HFFc6 (cell line): ENCODE results near the gene PRKRIP1. TPM values are rescaled to one million over a fixed set of nuclear protein-coding genes. Genes with fewer than 3 reads are reported as not detected.

Experiments
- DNase-seq: peaks from one replicate; pipeline ENCODE4 v3.0.0-alpha.2; 2018
- H3K27ac Mint-ChIP-seq: 2 replicates; pipeline ENCODE4 v1.8.0; 2020; ENCODE audit warnings: mild to moderate bottlenecking, mixed read lengths
- H3K27me3 Mint-ChIP-seq: 2 replicates; pipeline ENCODE4 v1.8.0; 2021; ENCODE audit warnings: mild to moderate bottlenecking, moderate library complexity, mixed read lengths; ENCODE audit not compliant: insufficient read depth
- H3K36me3 Mint-ChIP-seq: 2 replicates; pipeline ENCODE4 v1.8.0; 2021; ENCODE audit warnings: low read depth, mixed read lengths
- H3K4me1 Mint-ChIP-seq: 2 replicates; pipeline ENCODE4 v1.8.0; 2020; ENCODE audit warnings: low read depth, mixed read lengths
- H3K4me3 Mint-ChIP-seq: 2 replicates; pipeline ENCODE4 v1.8.0; 2020; ENCODE audit warnings: mild to moderate bottlenecking, moderate library complexity, mixed read lengths
- H3K9me3 Mint-ChIP-seq: 2 replicates; pipeline ENCODE4 v1.8.0; 2020; ENCODE audit warnings: mild to moderate bottlenecking, mixed read lengths
- CTCF ChIP-seq: fragments of 200-600 bp; sonication (generic); IDR thresholded peaks from 2 replicates; pipeline ENCODE4 v1.5.0; 2021; ENCODE audit warnings: antibody characterized with exemption, mild to moderate bottlenecking
- total RNA-seq, 6 experiments: library from RNA; stranded (reverse); fragmentation: NEBNext Ultra II Directional; extraction: Animal tissue kit (Norgen Biotek cat#: 25700); gene quantifications; 2 replicates in 1 of 6; 3 replicates in 5 of 6; pipeline ENCODE4 v1.2.3, GENCODE V29; 2021

PRKRIP1 gene
- total RNA-seq, 6 experiments from 2014 or later, result 18.8 to 24.7 (median 20.4) TPM

GRCh38 chr7:102434039-102434486 lies 37.9 kb downstream of the PRKRIP1 start:
- no peak for TF ChIP-seq CTCF
- peak overlapping the region; percentile 93 for H3K4me3 Mint-ChIP-seq
- H3K27ac Mint-ChIP-seq, result peak overlapping the region; percentile 81
- peaks cover 11% of the 10 kb centered on the region for H3K4me1 Mint-ChIP-seq
- DNase-seq, result no peak
- 0 out of 2 replicates have a peak, but pooled peaks cover 6% of the 10 kb centered on the region for H3K36me3 Mint-ChIP-seq
- H3K27me3 Mint-ChIP-seq, result no peaks in the 10 kb centered on the region; the same call in 1 of the 2 replicates
- no peaks in the 10 kb centered on the region for H3K9me3 Mint-ChIP-seq

- no peak for DNase-seq
- TF ChIP-seq CTCF, result no peak
- peaks cover 20% of the 10 kb centered on the region for H3K4me1 Mint-ChIP-seq
- no peaks in the 10 kb centered on the region; the same call in 1 of the 2 replicates for H3K27me3 Mint-ChIP-seq
- no peaks in the 10 kb centered on the region for H3K9me3 Mint-ChIP-seq
- no peak overlapping the region for H3K27ac Mint-ChIP-seq
- H3K36me3 Mint-ChIP-seq, result 0 out of 2 replicates have a peak, but pooled peaks cover 6% of the 10 kb centered on the region
- no peak overlapping the region for H3K4me3 Mint-ChIP-seq
Observed at GRCh38 chr7:102436118-102436517, 40.0 kb downstream of the PRKRIP1 start.

DNA sequence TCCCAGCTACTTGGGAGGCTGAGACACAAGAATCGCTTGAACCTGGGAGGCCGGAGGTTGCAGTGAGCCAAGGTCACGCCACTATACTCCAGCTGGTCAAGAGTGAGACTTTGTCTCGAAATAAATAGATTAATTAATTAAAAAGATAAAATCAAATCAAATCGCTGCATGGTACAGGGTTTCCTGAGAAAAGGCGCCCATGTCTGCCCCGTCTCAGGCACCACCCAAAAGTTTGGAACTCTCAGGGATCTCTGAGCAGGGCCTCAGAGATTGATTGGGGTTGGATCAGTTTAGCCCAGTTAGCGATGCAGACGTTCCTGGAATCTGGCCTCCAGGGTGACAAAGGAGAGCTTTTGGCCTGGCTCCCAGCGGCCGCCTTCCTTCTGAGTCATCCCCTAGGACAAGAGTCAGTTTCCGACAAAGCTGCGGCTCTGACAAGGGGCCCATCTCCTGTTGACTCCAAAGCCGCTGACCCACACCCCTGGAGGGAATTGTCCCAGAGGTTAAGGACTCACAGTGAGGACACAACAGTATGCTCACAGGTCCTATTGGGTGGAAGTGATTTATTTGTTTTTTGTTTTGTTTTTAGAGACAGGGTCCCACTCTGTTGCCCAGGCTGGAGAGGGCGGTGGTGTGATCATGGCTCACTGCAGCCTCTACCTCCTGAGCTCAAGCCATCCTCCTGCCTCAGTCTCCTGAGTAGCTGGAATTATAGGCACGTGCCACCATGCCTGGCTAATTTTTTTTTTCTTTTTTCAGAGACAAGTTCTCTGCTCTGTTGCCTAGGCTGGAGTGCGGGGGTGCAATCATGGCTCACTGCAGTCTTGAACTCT lies 44.0 kb downstream of the PRKRIP1 start:
- Mint-ChIP-seq H3K9me3 (no peaks in the 10 kb centered on the region), H3K4me1 (peaks cover 9% of the 10 kb centered on the region), H3K36me3 (peaks cover 12% of the 10 kb centered on the region), H3K27me3 (no peaks in the 10 kb centered on the region; the same call in 1 of the 2 replicates), H3K27ac (peak overlapping the region; percentile 82), H3K4me3 (peak overlapping the region; percentile 34)
- no peak for TF ChIP-seq CTCF
- peak; percentile 84 for DNase-seq

- peaks cover 6% of the 10 kb centered on the region for H3K4me1 Mint-ChIP-seq
- peaks cover 6% of the 10 kb centered on the region for H3K36me3 Mint-ChIP-seq
- no peak overlapping the region for H3K4me3 Mint-ChIP-seq
- no peaks in the 10 kb centered on the region; the same call in 1 of the 2 replicates for H3K27me3 Mint-ChIP-seq
- DNase-seq, result no peak
- no peaks in the 10 kb centered on the region for H3K9me3 Mint-ChIP-seq
- no peak overlapping the region for H3K27ac Mint-ChIP-seq
- no peak for TF ChIP-seq CTCF
Observed at GRCh38 chr7:102444961-102445673, 49.0 kb downstream of the PRKRIP1 start.

DNA sequence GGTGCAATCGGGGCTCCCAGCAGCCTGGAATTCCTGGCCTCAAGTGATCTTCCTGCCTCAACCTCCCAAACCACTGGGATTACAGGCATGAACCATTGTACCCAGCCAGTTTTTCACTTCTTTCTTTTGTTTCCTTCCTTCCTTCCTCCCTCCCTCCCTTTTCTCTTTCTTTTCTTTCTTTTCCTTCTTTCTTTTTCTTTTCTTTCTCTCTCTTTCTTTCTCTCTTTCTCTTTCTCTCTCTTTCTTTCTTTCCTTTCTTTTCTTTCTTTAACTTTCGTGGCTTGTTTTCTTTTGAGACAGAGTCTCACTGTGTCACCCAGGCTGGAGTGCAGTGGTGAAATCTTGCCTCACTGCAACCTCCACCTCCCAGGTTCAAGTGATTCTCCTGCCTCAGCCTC lies 49.5 kb downstream of the PRKRIP1 start:
- Mint-ChIP-seq H3K9me3 (no peaks in the 10 kb centered on the region), H3K4me1 (peaks cover under 1% of the 10 kb centered on the region; the same call in 1 of the 2 replicates), H3K27me3 (no peaks in the 10 kb centered on the region; the same call in 1 of the 2 replicates), H3K4me3 (no peak overlapping the region), H3K27ac (no peak overlapping the region; the same call in 1 of the 2 replicates), H3K36me3 (peaks cover 6% of the 10 kb centered on the region)
- TF ChIP-seq CTCF, result no peak
- no peak for DNase-seq
